Muscle of arm (tissue), 12 donors: ENCODE data around the gene LRTM1. TPM values are rescaled to one million over a fixed set of nuclear protein-coding genes. Genes with fewer than 3 reads are reported as not detected.

Source experiments
- DNase-seq: peaks from one replicate; pipeline ENCODE4 v3.0.0-alpha.2; 2013
- polyA plus RNA-seq, 12 donors: library from polyadenylated mRNA; unstranded; fragments of 120-200 nt; gene quantifications; one replicate each; pipeline ENCODE4 v1.2.1, GENCODE V29; 2013; ENCODE audit not compliant: insufficient read length in 12 of 12

Gene LRTM1
- polyA plus RNA-seq, 12 donors, result 29.2 to 1,405 (median 101) TPM

- no peak for DNase-seq
These were observed 21.7 kb upstream of the LRTM1 start for GRCh38 chr3:54949491-54950044.

GRCh38 chr3:54941690-54942362 is 14.0 kb upstream of the LRTM1 start:
- DNase-seq, result no peak

- DNase-seq, result peak; percentile 51
These were observed 13.1 kb upstream of the LRTM1 start for GRCh38 chr3:54940971-54941370.

GRCh38 chr3:54939557-54940300 is 11.9 kb upstream of the LRTM1 start:
- no peak for DNase-seq

- no peak for DNase-seq
These were observed 8.7 kb upstream of the LRTM1 start for GRCh38 chr3:54936561-54936960.

- no peak for DNase-seq
These were observed 8.0 kb upstream of the LRTM1 start for GRCh38 chr3:54935869-54936268.

GRCh38 chr3:54932606-54933005 is 4.7 kb upstream of the LRTM1 start:
- DNase-seq, result peak; percentile 48

- no peak for DNase-seq
These were observed 3.3 kb upstream of the LRTM1 start for GRCh38 chr3:54931182-54931581.

GRCh38 chr3:54918516-54918915 is 9.3 kb downstream of the LRTM1 start:
- DNase-seq, result no peak

- no peak for DNase-seq
These were observed 10.0 kb downstream of the LRTM1 start for GRCh38 chr3:54917862-54918261.

GRCh38 chr3:54917174-54917573 is 10.7 kb downstream of the LRTM1 start:
- DNase-seq, result no peak

GRCh38 chr3:54916732-54917131 is 11.1 kb downstream of the LRTM1 start:
- no peak for DNase-seq

- no peak for DNase-seq
These were observed 11.9 kb downstream of the LRTM1 start for GRCh38 chr3:54915976-54916375.

GRCh38 chr3:54915181-54915580 is 12.7 kb downstream of the LRTM1 start:
- DNase-seq, result no peak

- no peak for DNase-seq
These were observed 13.7 kb downstream of the LRTM1 start for GRCh38 chr3:54914180-54914579.

- no peak for DNase-seq
These were observed 18.7 kb downstream of the LRTM1 start for GRCh38 chr3:54909191-54909590.

- DNase-seq, result no peak
These were observed 21.1 kb downstream of the LRTM1 start for GRCh38 chr3:54906763-54907162.

- no peak for DNase-seq
These were observed 21.9 kb downstream of the LRTM1 start for GRCh38 chr3:54905920-54906319.

GRCh38 chr3:54905261-54905888 is 22.5 kb downstream of the LRTM1 start:
- no peak for DNase-seq

- no peak for DNase-seq
These were observed 25.8 kb downstream of the LRTM1 start for GRCh38 chr3:54901906-54902685.

GRCh38 chr3:54900838-54901591 is 26.8 kb downstream of the LRTM1 start:
- DNase-seq, result no peak
